NB4 (cell line): ENCODE measurements around the gene GNB1L.

ENCODE experiments used
- CTCF ChIP-seq: IDR thresholded peaks from one replicate; pipeline ENCODE4 v1.5.1; 2012; ENCODE audit warnings: low read depth, low read length
- MAX ChIP-seq: IDR thresholded peaks from 2 replicates; pipeline ENCODE4 v1.6.1; 2011; ENCODE audit warnings: low read depth, low read length
- MYC ChIP-seq: IDR thresholded peaks from 2 replicates; pipeline ENCODE4 v1.6.1; 2011; ENCODE audit warnings: low read depth, low read length
- POLR2A ChIP-seq: IDR thresholded peaks from 2 replicates; pipeline ENCODE4 v1.6.1; 2011; ENCODE audit warnings: mild to moderate bottlenecking; ENCODE audit not compliant: insufficient read length; ENCODE audit errors: extremely low read depth

GRCh38 chr22:19889951-19890350 is 35.3 kb upstream of the GNB1L start:
- TF ChIP-seq CTCF (no peak), POLR2A (no peak), MYC (no peak), MAX (no peak)
